ENCODE measurements around the gene HEBP2.

HEBP2 gene

GRCh38 chr6:138431256-138432062 is 27.4 kb downstream of the HEBP2 start:
- no peak for TF ChIP-seq CTCF (IDR thresholded peaks at IDR 0.05; ENCODE audit: insufficient read depth, low read length, missing control alignments)
- ChIA-PET CTCF (interaction anchor here (1.1 to 9.4 kb wide), 10 partner anchors 9 to 337 kb away, joined by 3 to 121 read pairs (median 23); no protein-coding TSS in a partner anchor), POLR2A (interaction anchor here (1.1 kb wide), 1 partner anchor 34 kb away, joined by 5 read pairs; no protein-coding TSS in a partner anchor)
- no peak for DNase-seq (ENCODE audit: low read depth, low spot score)
- H3K4me3 ChIP-seq (ENCODE audit: low read depth, low read length) = no peak overlapping the region

- no peak for TF ChIP-seq CTCF (IDR thresholded peaks at IDR 0.05; ENCODE audit: insufficient read depth, low read length, missing control alignments)
- DNase-seq (ENCODE audit: low read depth, low spot score) = no peak
- H3K4me3 ChIP-seq (ENCODE audit: low read depth, low read length) = no peak overlapping the region
- ChIA-PET POLR2A (no interaction called here), CTCF (interaction anchor here (1.2 to 9.4 kb wide), 4 partner anchors 66 to 159 kb away, joined by 4 to 109 read pairs (median 7); no protein-coding TSS in a partner anchor)
These were observed 28.0 kb downstream of the HEBP2 start for GRCh38 chr6:138432063-138432356.

GRCh38 chr6:138434096-138434495 is 30.1 kb downstream of the HEBP2 start:
- CTCF ChIA-PET = interaction anchor here (2.4 kb wide), 1 partner anchor 76 kb away, joined by 10 read pairs; no protein-coding TSS in a partner anchor
- DNase-seq (ENCODE audit: low read depth, low spot score) = no peak
- TF ChIP-seq CTCF (IDR thresholded peaks at IDR 0.05; ENCODE audit: insufficient read depth, low read length, missing control alignments) = no peak
- no peak overlapping the region for H3K4me3 ChIP-seq (ENCODE audit: low read depth, low read length)
- POLR2A ChIA-PET = no interaction called here

GRCh38 chr6:138434925-138435324 is 30.9 kb downstream of the HEBP2 start:
- ChIA-PET CTCF (interaction anchor here (1.0 kb wide), 1 partner anchor 30 kb away, joined by 3 read pairs; no protein-coding TSS in a partner anchor), POLR2A (no interaction called here)
- TF ChIP-seq CTCF (IDR thresholded peaks at IDR 0.05; ENCODE audit: insufficient read depth, low read length, missing control alignments) = no peak
- no peak for DNase-seq (ENCODE audit: low read depth, low spot score)
- no peak overlapping the region for H3K4me3 ChIP-seq (ENCODE audit: low read depth, low read length)

- POLR2A ChIA-PET = no interaction called here
- no peak for TF ChIP-seq CTCF (IDR thresholded peaks at IDR 0.05; ENCODE audit: insufficient read depth, low read length, missing control alignments)
- CTCF ChIA-PET = interaction anchor here (1.3 to 3.9 kb wide), 3 partner anchors 11 to 326 kb away, joined by 5 to 40 read pairs (median 5); no protein-coding TSS in a partner anchor
- DNase-seq (ENCODE audit: low read depth, low spot score) = no peak
- H3K4me3 ChIP-seq (ENCODE audit: low read depth, low read length) = no peak overlapping the region
These were observed 35.5 kb downstream of the HEBP2 start for GRCh38 chr6:138439546-138439945.

GRCh38 chr6:138440296-138440695 is 36.3 kb downstream of the HEBP2 start:
- no peak for TF ChIP-seq CTCF (IDR thresholded peaks at IDR 0.05; ENCODE audit: insufficient read depth, low read length, missing control alignments)
- DNase-seq (ENCODE audit: low read depth, low spot score) = no peak
- ChIA-PET POLR2A (no interaction called here), CTCF (interaction anchor here (1.3 to 3.9 kb wide), 3 partner anchors 12 to 326 kb away, joined by 5 to 40 read pairs (median 5); no protein-coding TSS in a partner anchor)
- H3K4me3 ChIP-seq (ENCODE audit: low read depth, low read length) = no peak overlapping the region
